ENCODE results near the gene PCDHGA7. TPM values are rescaled to one million over a fixed set of nuclear protein-coding genes. Genes with fewer than 3 reads are reported as not detected.
A peak's percentile ranks its signal among the peaks of the same experiment; 100 is the strongest.
"Not testable (repeated sequence)": the region's sequence is repeated elsewhere in the genome, so short reads cannot be mapped to it uniquely, and the experiment has no call there.

The PCDHGA7 gene
- total and polyA plus RNA-seq, 2 donors (not counting 3 experiments of a cell fraction or from before 2014, with no cell fraction given) = 0.84 to 1.8 TPM

DNA sequence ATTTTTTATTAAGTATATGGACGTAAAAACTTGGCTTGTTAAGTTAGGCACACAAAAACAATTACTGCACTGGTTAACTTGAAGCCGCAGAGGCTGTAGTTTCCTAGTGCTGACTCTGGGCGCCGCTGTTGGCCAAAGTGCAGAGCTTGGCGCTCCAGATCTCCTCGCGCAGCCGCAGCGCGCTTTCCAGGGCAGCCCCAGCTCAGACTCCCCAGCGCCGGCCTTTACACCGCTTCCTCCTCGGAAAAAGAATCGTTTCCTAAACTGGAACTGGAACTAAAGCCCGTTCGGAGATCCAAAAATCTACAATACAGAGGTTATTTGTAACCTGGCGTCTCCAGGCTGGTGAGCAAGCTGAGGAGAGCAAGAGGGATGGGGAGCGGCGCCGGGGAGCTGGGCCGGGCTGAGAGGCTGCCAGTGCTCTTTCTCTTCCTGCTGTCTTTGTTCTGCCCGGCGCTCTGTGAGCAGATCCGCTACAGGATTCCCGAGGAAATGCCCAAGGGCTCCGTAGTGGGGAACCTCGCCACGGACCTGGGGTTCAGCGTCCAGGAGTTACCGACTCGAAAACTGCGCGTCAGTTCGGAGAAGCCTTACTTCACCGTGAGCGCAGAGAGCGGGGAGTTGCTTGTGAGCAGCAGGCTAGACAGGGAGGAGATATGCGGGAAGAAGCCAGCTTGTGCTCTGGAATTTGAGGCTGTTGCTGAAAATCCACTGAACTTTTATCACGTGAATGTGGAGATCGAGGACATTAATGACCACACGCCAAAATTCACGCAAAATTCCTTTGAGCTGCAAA lies 15.4 kb downstream of the PCDHGA7 start, which contains the start of gene PCDHGB5:
TSS of gene PCDHGB5 (plus strand) at position 192 of the 796 bp plus-strand sequence. CDS start at position 373, 181 bp downstream.
- TF ChIP-seq, protein P1, sequence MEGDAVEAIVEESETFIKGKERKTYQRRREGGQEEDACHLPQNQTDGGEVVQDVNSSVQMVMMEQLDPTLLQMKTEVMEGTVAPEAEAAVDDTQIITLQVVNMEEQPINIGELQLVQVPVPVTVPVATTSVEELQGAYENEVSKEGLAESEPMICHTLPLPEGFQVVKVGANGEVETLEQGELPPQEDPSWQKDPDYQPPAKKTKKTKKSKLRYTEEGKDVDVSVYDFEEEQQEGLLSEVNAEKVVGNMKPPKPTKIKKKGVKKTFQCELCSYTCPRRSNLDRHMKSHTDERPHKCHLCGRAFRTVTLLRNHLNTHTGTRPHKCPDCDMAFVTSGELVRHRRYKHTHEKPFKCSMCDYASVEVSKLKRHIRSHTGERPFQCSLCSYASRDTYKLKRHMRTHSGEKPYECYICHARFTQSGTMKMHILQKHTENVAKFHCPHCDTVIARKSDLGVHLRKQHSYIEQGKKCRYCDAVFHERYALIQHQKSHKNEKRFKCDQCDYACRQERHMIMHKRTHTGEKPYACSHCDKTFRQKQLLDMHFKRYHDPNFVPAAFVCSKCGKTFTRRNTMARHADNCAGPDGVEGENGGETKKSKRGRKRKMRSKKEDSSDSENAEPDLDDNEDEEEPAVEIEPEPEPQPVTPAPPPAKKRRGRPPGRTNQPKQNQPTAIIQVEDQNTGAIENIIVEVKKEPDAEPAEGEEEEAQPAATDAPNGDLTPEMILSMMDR (IDR thresholded peaks at IDR 0.05; ENCODE audit: extremely low read depth in 1 of 2, insufficient read depth in 1 of 2, low read depth in 1 of 2, low read length in 2 of 2) = peak; percentile 59 to 62
- TSS peak; percentile 48 for BruUV-seq (replicated peaks)
- POLR2A ChIA-PET = interaction anchor here (1.5 kb wide), 1 partner anchor 166 kb away, joined by 3 read pairs; no protein-coding TSS in a partner anchor
- peak within 1 kb of the TSS; percentile 5 for H3K4me2 ChIP-seq (ENCODE audit: insufficient read depth, low read length)
- H3K27ac ChIP-seq (ENCODE audit: insufficient read depth, low read depth, low read length); H3K9me1 ChIP-seq (replicated peaks; ENCODE audit: control insufficient read depth, extremely low read depth, insufficient read depth, low read length); H3K79me2 ChIP-seq (ENCODE audit: control insufficient read depth, insufficient read depth, low read length); H3K4me1 ChIP-seq (ENCODE audit: control insufficient read depth, extremely low read depth, insufficient read depth, low read length); H4K20me1 ChIP-seq (replicated peaks; ENCODE audit: control insufficient read depth, extremely low read depth, insufficient read depth, low read length); H3K36me3 ChIP-seq (ENCODE audit: control insufficient read depth in 2 of 2, extremely low read depth in 1 of 2, insufficient read depth in 2 of 2, low read length in 2 of 2); H2AFZ ChIP-seq (ENCODE audit: low read depth, low read length); H3K9me3 ChIP-seq (replicated peaks; ENCODE audit: control insufficient read depth, insufficient read depth, low read length); dilution Hi-C loops (cut with MboI; ENCODE audit: extremely low pct_ligation_motif_present, low sequenced_read_pairs); intact Hi-C loops (cut with micrococcal nuclease): not testable (repeated sequence)
- CTCF ChIA-PET = interaction anchor here (0.6 to 3.5 kb wide), 25 partner anchors 8 to 169 kb away, joined by 3 to 45 read pairs (median 9); partner anchors contain the start of genes PCDHGA10, PCDHGA11, PCDHGA12 and PCDHGA2
- peak; percentile 85 for FAIRE-seq
- peak; percentile 44 for DNase-seq (ENCODE audit: low read depth, low spot score)
- H3K27me3 ChIP-seq (ENCODE audit: control insufficient read depth in 2 of 2, insufficient read depth in 2 of 2, low read length in 2 of 2) = peaks cover 34 to 69% of the 10 kb centered on the region in 2 experiments
- peak within 1 kb of the TSS in 1 of 3 experiments; percentile 23 for H3K4me3 ChIP-seq (replicated peaks in 1 of 3; ENCODE audit: insufficient read depth in 1 of 3, low read depth in 1 of 3, low read length in 3 of 3)
- peak within 1 kb of the TSS; percentile 6 for H3K9ac ChIP-seq (replicated peaks; ENCODE audit: extremely low read depth, insufficient read depth, low read length)

DNA sequence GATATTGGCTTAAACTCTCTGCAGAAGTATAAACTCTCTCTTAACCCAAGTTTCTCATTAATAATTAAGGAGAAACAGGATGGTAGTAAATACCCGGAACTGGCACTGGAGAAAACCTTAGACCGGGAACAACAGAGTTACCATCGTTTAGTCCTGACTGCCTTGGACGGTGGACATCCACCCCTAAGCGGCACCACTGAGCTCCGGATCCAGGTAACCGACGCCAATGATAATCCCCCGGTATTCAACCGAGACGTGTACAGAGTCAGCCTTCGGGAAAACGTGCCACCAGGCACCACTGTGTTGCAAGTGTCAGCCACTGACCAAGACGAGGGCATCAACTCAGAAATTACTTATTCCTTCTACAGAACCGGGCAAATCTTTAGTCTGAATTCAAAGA lies 16.1 kb downstream of the PCDHGA7 start:
- no peak overlapping the region for H3K4me3 ChIP-seq (replicated peaks in 1 of 3; ENCODE audit: insufficient read depth in 1 of 3, low read depth in 1 of 3, low read length in 3 of 3)
- H3K36me3 ChIP-seq (ENCODE audit: control insufficient read depth in 2 of 2, extremely low read depth in 1 of 2, insufficient read depth in 2 of 2, low read length in 2 of 2) = no peaks in the 10 kb centered on the region
- FAIRE-seq = no peak
- peaks cover 2% of the 10 kb centered on the region for H3K4me1 ChIP-seq (ENCODE audit: control insufficient read depth, extremely low read depth, insufficient read depth, low read length)
- no peak overlapping the region for H3K9ac ChIP-seq (replicated peaks; ENCODE audit: extremely low read depth, insufficient read depth, low read length)
- peaks cover 37 to 69% of the 10 kb centered on the region in 2 experiments for H3K27me3 ChIP-seq (ENCODE audit: control insufficient read depth in 2 of 2, insufficient read depth in 2 of 2, low read length in 2 of 2)
- no peak overlapping the region for H3K4me2 ChIP-seq (ENCODE audit: insufficient read depth, low read length)
- H2AFZ ChIP-seq (ENCODE audit: low read depth, low read length) = no peak overlapping the region
- POLR2A ChIA-PET = no interaction called here
- no peaks in the 10 kb centered on the region for H3K79me2 ChIP-seq (ENCODE audit: control insufficient read depth, insufficient read depth, low read length)
- DNase-seq (ENCODE audit: low read depth, low spot score) = no peak
- H3K27ac ChIP-seq (ENCODE audit: insufficient read depth, low read depth, low read length) = no peak overlapping the region
- peaks cover 2% of the 10 kb centered on the region for H3K9me3 ChIP-seq (replicated peaks; ENCODE audit: control insufficient read depth, insufficient read depth, low read length)
- H3K9me1 ChIP-seq (replicated peaks; ENCODE audit: control insufficient read depth, extremely low read depth, insufficient read depth, low read length) = no peaks in the 10 kb centered on the region
- CTCF ChIA-PET = interaction anchor here (1.2 to 3.5 kb wide), 12 partner anchors 8 to 165 kb away, joined by 6 to 45 read pairs (median 16); partner anchors contain the start of genes PCDHGA10, PCDHGA11, PCDHGA12 and PCDHGA2
- dilution Hi-C loops (cut with MboI; ENCODE audit: extremely low pct_ligation_motif_present, low sequenced_read_pairs) = no loop called here
- intact Hi-C loops (cut with micrococcal nuclease) = no loop called here
- H4K20me1 ChIP-seq (replicated peaks; ENCODE audit: control insufficient read depth, extremely low read depth, insufficient read depth, low read length) = no peaks in the 10 kb centered on the region
- TF ChIP-seq, protein P1 (IDR thresholded peaks at IDR 0.05; ENCODE audit: extremely low read depth in 1 of 2, insufficient read depth in 1 of 2, low read depth in 1 of 2, low read length in 2 of 2) = no peak
- TF ChIP-seq MYC (IDR thresholded peaks at IDR 0.05; ENCODE audit: low read depth, low read length) = no peak
- no peak for TF ChIP-seq POLR2A (IDR thresholded peaks at IDR 0.05; ENCODE audit: low read depth, low read length)
- no peak for TF ChIP-seq FOS (IDR thresholded peaks at IDR 0.05; ENCODE audit: borderline replicate concordance, insufficient read depth, low read length)
- TF ChIP-seq EZH2 (IDR thresholded peaks at IDR 0.05; ENCODE audit: borderline replicate concordance, low read depth, low read length, severe bottlenecking) = no peak
- BruUV-seq (replicated peaks) = no TSS peak
